Liver (tissue), 9 donors: ENCODE measurements around the gene ABLIM3. TPM values are rescaled to one million over a fixed set of nuclear protein-coding genes. Genes with fewer than 3 reads are reported as not detected.

Source experiments
- DNase-seq: peaks from one replicate; pipeline ENCODE4 v3.0.0-alpha.2; 2017; ENCODE audit warnings: low spot score
- H3K27ac ChIP-seq, 2 donors: one replicate each; pipeline ENCODE4 v1.7.0; 2013; ENCODE audit warnings: inconsistent platforms in 2 of 2, low read length in 2 of 2, control low read depth in 1 of 2, low read depth in 1 of 2, mild to moderate bottlenecking in 1 of 2
- H3K27me3 ChIP-seq, 4 donors: one replicate each; pipeline versions ENCODE4 v1.6.1 to v1.7.0; 2013; ENCODE audit warnings: low read length in 3 of 4, inconsistent platforms in 1 of 4, mild to moderate bottlenecking in 1 of 4, moderate library complexity in 1 of 4; ENCODE audit not compliant: control insufficient read depth in 4 of 4, insufficient read depth in 4 of 4
- H3K36me3 ChIP-seq, 4 donors: one replicate each; pipeline versions ENCODE4 v1.6.1 to v1.7.0; 2013; ENCODE audit warnings: low read length in 3 of 4, mild to moderate bottlenecking in 3 of 4, low read depth in 1 of 4, moderate library complexity in 1 of 4; ENCODE audit not compliant: control insufficient read depth in 4 of 4, insufficient read depth in 3 of 4
- H3K4me1 ChIP-seq, 4 donors: one replicate each; pipeline versions ENCODE4 v1.6.1 to v1.7.0; 2013; ENCODE audit warnings: low read length in 3 of 4, mild to moderate bottlenecking in 3 of 4, moderate library complexity in 1 of 4; ENCODE audit not compliant: control insufficient read depth in 4 of 4, insufficient read depth in 4 of 4
- H3K4me3 ChIP-seq, 3 donors: one replicate each; pipeline versions ENCODE4 v1.6.1 to v1.7.0; 2013; ENCODE audit warnings: low read length in 3 of 3, control low read depth in 1 of 3, low read depth in 1 of 3, mild to moderate bottlenecking in 1 of 3
- H3K9ac ChIP-seq, 2 donors: one replicate each; pipeline ENCODE4 v1.7.0; 2013; ENCODE audit warnings: low read length in 2 of 2, mild to moderate bottlenecking in 2 of 2, moderate library complexity in 2 of 2, control low read depth in 1 of 2, low read depth in 1 of 2
- H3K9me3 ChIP-seq, 4 donors: one replicate each; pipeline versions ENCODE4 v1.6.1 to v1.7.0; 2013; ENCODE audit warnings: low read length in 3 of 4; ENCODE audit not compliant: control insufficient read depth in 4 of 4
- ATF3 ChIP-seq: IDR thresholded peaks from 2 replicates; pipeline ENCODE4 v1.6.1; 2016; ENCODE audit warnings: antibody characterized with exemption
- CTCF ChIP-seq: fragments of 150-350 bp; IDR thresholded peaks from 2 replicates; pipeline ENCODE4 v1.5.1; 2017; ENCODE audit warnings: improper control_type of control experiment, low read depth, low read length; ENCODE audit not compliant: missing input control
- EGR1 ChIP-seq, 2 donors: IDR thresholded peaks; 2 replicates each; pipeline ENCODE4 v1.6.1; 2016 to 2018; ENCODE audit warnings: antibody characterized with exemption in 2 of 2, low read depth in 2 of 2
- FOXA1 ChIP-seq: IDR thresholded peaks from 2 replicates; pipeline ENCODE4 v1.6.1; 2016; ENCODE audit warnings: antibody characterized with exemption
- FOXA2 ChIP-seq: IDR thresholded peaks from 2 replicates; pipeline ENCODE4 v1.6.1; 2016; ENCODE audit warnings: antibody characterized with exemption
- GABPA ChIP-seq, 2 donors: IDR thresholded peaks in 1 of 2; conservative IDR thresholded peaks in 1 of 2; 2 replicates each; pipeline ENCODE4 v1.6.1; 2016; ENCODE audit warnings: antibody characterized with exemption in 2 of 2, mild to moderate bottlenecking in 1 of 2, moderate library complexity in 1 of 2
- HNF4A ChIP-seq, 2 donors: conservative IDR thresholded peaks; 2 replicates each; pipeline ENCODE4 v1.6.1; 2016; ENCODE audit warnings: antibody characterized with exemption in 2 of 2, mild to moderate bottlenecking in 2 of 2
- HNF4G ChIP-seq: IDR thresholded peaks from 2 replicates; pipeline ENCODE4 v1.6.1; 2016; ENCODE audit warnings: antibody characterized with exemption
- JUND ChIP-seq, 2 donors: IDR thresholded peaks; 2 replicates each; pipeline ENCODE4 v1.6.1; 2016; ENCODE audit warnings: antibody characterized with exemption in 2 of 2
- MAX ChIP-seq: IDR thresholded peaks from 2 replicates; pipeline ENCODE4 v1.6.1; 2016; ENCODE audit warnings: antibody characterized with exemption
- RAD21 ChIP-seq, 2 donors: IDR thresholded peaks; 2 replicates each; pipeline ENCODE4 v1.6.1; 2016; ENCODE audit warnings: antibody characterized with exemption in 2 of 2, mild to moderate bottlenecking in 2 of 2
- REST ChIP-seq: IDR thresholded peaks from 2 replicates; pipeline ENCODE4 v1.6.1; 2016; ENCODE audit warnings: antibody characterized with exemption, mild to moderate bottlenecking
- YY1 ChIP-seq: IDR thresholded peaks from 2 replicates; pipeline ENCODE4 v1.6.1; 2016; ENCODE audit warnings: antibody characterized with exemption, mild to moderate bottlenecking
- ZBTB33 ChIP-seq: IDR thresholded peaks from 2 replicates; pipeline ENCODE4 v1.6.1; 2016; ENCODE audit warnings: antibody characterized with exemption
- WGBS: extraction: QIAGEN DNeasy Blood & Tissue Kit; methylation state at CpG from one replicate; pipeline ENCODE4 v1.1.7; 2013; 5-methylcytosine and 5-hydroxymethylcytosine counted together
- polyA plus RNA-seq, 2 donors: library from polyadenylated mRNA; stranded (reverse) in 1 of 2; unstranded in 1 of 2; fragments of 200-250 nt in 1 of 2; fragments of >200 nt in 1 of 2; fragmentation: Nextera tagmentation in 1 of 2; extraction: Ambion mirVana in 1 of 2; gene quantifications; one replicate each; pipeline versions ENCODE4 v1.2.1 to v1.2.3, GENCODE V29; 2013 to 2015
- total RNA-seq, 2 donors: library from RNA; depleted of rRNA; stranded (reverse); fragments of >200 nt; gene quantifications; one replicate each; pipeline ENCODE4 v1.2.3, GENCODE V29; 2014
- donor health status: healthy.
- donor health status: healthy.
- donor health status: healthy.
- donor health status: healthy.
- donor health status: healthy.

Gene ABLIM3
- total and polyA plus RNA-seq, 4 donors: 6.8 to 131 (median 43.1) TPM

- H3K4me1 ChIP-seq: peaks cover 18 to 57% (median 36%) of the 10 kb centered on the region in 4 donors
These were observed 20.6 kb downstream of the ABLIM3 start for GRCh38 chr5:149161850-149162249.

GRCh38 chr5:149162401-149163084 is 21.2 kb downstream of the ABLIM3 start:
- WGBS: 66% methylated on average over 9 of the region's 9 CpGs
- Histone ChIP-seq H3K4me1 (peaks cover 15 to 51% (median 30%) of the 10 kb centered on the region in 4 donors), H3K27ac (peak overlapping the region; percentile 99), H3K36me3 (peaks cover 0 to 3% (median 0%) of the 10 kb centered on the region in 4 donors), H3K4me3 (peak overlapping the region; percentile 24 to 50 (median 43)), H3K9ac (peak overlapping the region; percentile 8 to 98), H3K27me3 (no peaks in the 10 kb centered on the region), H3K9me3 (no peaks in the 10 kb centered on the region)
- DNase-seq: no peak
- TF ChIP-seq JUND (IDR thresholded peaks at IDR 0.05): peak in 1 of 2 donors; percentile 22
- TF ChIP-seq ATF3: no peak

More at GRCh38 chr5:149161850-149162249, 20.6 kb downstream of the ABLIM3 start:
- H3K4me3 ChIP-seq: peak overlapping the region; percentile 24 to 50 (median 43)
- H3K27me3 ChIP-seq: no peaks in the 10 kb centered on the region
- peaks cover 0 to 3% (median 0%) of the 10 kb centered on the region in 4 donors for H3K36me3 ChIP-seq
- H3K27ac ChIP-seq: peak overlapping the region; percentile 99
- TF ChIP-seq RAD21 (IDR thresholded peaks at IDR 0.05): no peak
- TF ChIP-seq JUND (IDR thresholded peaks at IDR 0.05): no peak
- TF ChIP-seq GABPA (IDR thresholded peaks at IDR 0.05 in 1 of 2, conservative IDR thresholded peaks at IDR 0.05 in 1 of 2): no peak
- TF ChIP-seq ZBTB33: no peak
- no peak for TF ChIP-seq FOXA1
- no peak for TF ChIP-seq HNF4A (conservative IDR thresholded peaks at IDR 0.05)
- no peak for TF ChIP-seq EGR1 (IDR thresholded peaks at IDR 0.05; ENCODE audit: low read depth in 2 of 2)
- TF ChIP-seq HNF4G: no peak
- TF ChIP-seq CTCF: no peak
- no peak for TF ChIP-seq FOXA2
- H3K9me3 ChIP-seq: no peaks in the 10 kb centered on the region
- H3K9ac ChIP-seq: peak overlapping the region; percentile 53 to 98
- no peak for DNase-seq
- 62% methylated on average over 5 of the region's 5 CpGs for whole genome bisulfite sequencing

- no peak for DNase-seq
- Histone ChIP-seq H3K27ac (no peak overlapping the region), H3K9ac (no peak overlapping the region), H3K4me3 (no peak overlapping the region), H3K4me1 (peaks cover 12 to 48% (median 26%) of the 10 kb centered on the region in 4 donors), H3K27me3 (no peaks in the 10 kb centered on the region), H3K9me3 (no peaks in the 10 kb centered on the region), H3K36me3 (peaks cover 0 to 6% (median 2%) of the 10 kb centered on the region in 4 donors)
- 92% methylated on average over 1 of the region's 1 CpG for WGBS
- TF ChIP-seq GABPA (IDR thresholded peaks at IDR 0.05 in 1 of 2, conservative IDR thresholded peaks at IDR 0.05 in 1 of 2) (no peak), ZBTB33 (no peak), ATF3 (no peak), HNF4A (conservative IDR thresholded peaks at IDR 0.05) (no peak), YY1 (no peak), FOXA1 (no peak), HNF4G (no peak), RAD21 (IDR thresholded peaks at IDR 0.05) (no peak), REST (no peak), MAX (no peak)
These were observed 23.4 kb downstream of the ABLIM3 start for GRCh38 chr5:149164731-149165130.
